Activated CD4-positive, alpha-beta T cell treated with anti-CD3 and anti-CD28 coated beads, Interleukin-2, amount 10 ng/mL, durations not matched to agents 7 days and 5 days (primary cell): ENCODE measurements around the gene TPK1. TPM values are rescaled to one million over a fixed set of nuclear protein-coding genes. Genes with fewer than 3 reads are reported as not detected.

Source experiments
- CTCF ChIA-PET: fragments of 350-600 bp; sonication (Branson Sonifier 250); formaldehyde crosslinking; loops from one replicate; lab custom pipeline; 2021; ENCODE audit warnings: antibody characterized with exemption; lab: Charles Lee
- POLR2A ChIA-PET: fragments of 350-600 bp; sonication (Branson Sonifier 250); formaldehyde crosslinking; loops from one replicate; lab custom pipeline; 2021; ENCODE audit warnings: antibody characterized with exemption; lab: Charles Lee
- DNase-seq: peaks from one replicate; pipeline ENCODE4 v3.0.0-alpha.2; 2020
- H3K27ac Mint-ChIP-seq: one replicate; pipeline ENCODE4 v1.8.0; 2021; ENCODE audit warnings: mild to moderate bottlenecking, moderate library complexity, mixed read lengths
- H3K27me3 Mint-ChIP-seq: one replicate; pipeline ENCODE4 v1.8.0; 2021; ENCODE audit warnings: mixed read lengths
- H3K36me3 Mint-ChIP-seq: one replicate; pipeline ENCODE4 v1.8.0; 2021; ENCODE audit warnings: low read depth, mixed read lengths
- H3K4me1 Mint-ChIP-seq: one replicate; pipeline ENCODE4 v1.8.0; 2021; ENCODE audit warnings: mixed read lengths
- H3K4me3 Mint-ChIP-seq: one replicate; pipeline ENCODE4 v1.8.0; 2021; ENCODE audit warnings: mild to moderate bottlenecking, moderate library complexity, mixed read lengths
- H3K9me3 Mint-ChIP-seq: one replicate; pipeline ENCODE4 v1.8.0; 2021; ENCODE audit warnings: mixed read lengths
- total RNA-seq, 2 experiments: library from RNA; stranded (reverse); gene quantifications; one replicate each; pipeline ENCODE4 v1.2.3, GENCODE V29; 2021

TPK1 gene
- total RNA-seq, 2 experiments from 2014 or later, result 11.8 to 13.2 TPM

- POLR2A ChIA-PET, result no interaction called here
These were observed 67.2 kb downstream of the TPK1 start for GRCh38 chr7:144768633-144769032.

GRCh38 chr7:144763291-144763690, 72.6 kb downstream of the TPK1 start:
- peaks cover 1% of the 10 kb centered on the region for H3K36me3 Mint-ChIP-seq
- H3K27me3 Mint-ChIP-seq, result no peaks in the 10 kb centered on the region
- H3K9me3 Mint-ChIP-seq, result no peaks in the 10 kb centered on the region
- ChIA-PET CTCF (interaction anchor here (0.6 kb wide), 1 partner anchor 105 kb away, joined by 3 read pairs; no protein-coding TSS in a partner anchor), POLR2A (no interaction called here)
- H3K4me3 Mint-ChIP-seq, result no peak overlapping the region
- DNase-seq, result no peak
- H3K27ac Mint-ChIP-seq, result no peak overlapping the region
- H3K4me1 Mint-ChIP-seq, result no peaks in the 10 kb centered on the region

More at GRCh38 chr7:144768633-144769032, 67.2 kb downstream of the TPK1 start:
- Mint-ChIP-seq H3K27me3 (no peaks in the 10 kb centered on the region), H3K27ac (no peak overlapping the region), H3K9me3 (no peaks in the 10 kb centered on the region), H3K36me3 (peaks cover 1% of the 10 kb centered on the region), H3K4me1 (no peaks in the 10 kb centered on the region), H3K4me3 (no peak overlapping the region)
- CTCF ChIA-PET, result no interaction called here
- no peak for DNase-seq

GRCh38 chr7:144762853-144763252, 73.0 kb downstream of the TPK1 start:
- no peak overlapping the region for H3K27ac Mint-ChIP-seq
- peaks cover 1% of the 10 kb centered on the region for H3K36me3 Mint-ChIP-seq
- no peaks in the 10 kb centered on the region for H3K9me3 Mint-ChIP-seq
- DNase-seq, result no peak
- H3K4me3 Mint-ChIP-seq, result no peak overlapping the region
- H3K4me1 Mint-ChIP-seq, result no peaks in the 10 kb centered on the region
- CTCF ChIA-PET, result no interaction called here
- no peaks in the 10 kb centered on the region for H3K27me3 Mint-ChIP-seq
- POLR2A ChIA-PET, result interaction anchor here (0.6 kb wide), 1 partner anchor 24 kb away, joined by 3 read pairs; no protein-coding TSS in a partner anchor

GRCh38 chr7:144761493-144761892, 74.4 kb downstream of the TPK1 start:
- H3K9me3 Mint-ChIP-seq, result no peaks in the 10 kb centered on the region
- DNase-seq, result no peak
- POLR2A ChIA-PET, result no interaction called here
- H3K4me1 Mint-ChIP-seq, result no peaks in the 10 kb centered on the region
- no peak overlapping the region for H3K27ac Mint-ChIP-seq
- CTCF ChIA-PET, result no interaction called here
- H3K27me3 Mint-ChIP-seq, result no peaks in the 10 kb centered on the region
- no peak overlapping the region for H3K4me3 Mint-ChIP-seq
- peaks cover 1% of the 10 kb centered on the region for H3K36me3 Mint-ChIP-seq

GRCh38 chr7:144759653-144760052, 76.2 kb downstream of the TPK1 start:
- no peaks in the 10 kb centered on the region for H3K4me1 Mint-ChIP-seq
- ChIA-PET CTCF (no interaction called here), POLR2A (no interaction called here)
- no peak for DNase-seq
- no peaks in the 10 kb centered on the region for H3K36me3 Mint-ChIP-seq
- H3K27ac Mint-ChIP-seq, result no peak overlapping the region
- no peaks in the 10 kb centered on the region for H3K27me3 Mint-ChIP-seq
- H3K9me3 Mint-ChIP-seq, result peaks cover 3% of the 10 kb centered on the region
- H3K4me3 Mint-ChIP-seq, result no peak overlapping the region

GRCh38 chr7:144747936-144748335, 87.9 kb downstream of the TPK1 start:
- no peak overlapping the region for H3K27ac Mint-ChIP-seq
- H3K27me3 Mint-ChIP-seq, result no peaks in the 10 kb centered on the region
- ChIA-PET CTCF (no interaction called here), POLR2A (no interaction called here)
- H3K4me3 Mint-ChIP-seq, result no peak overlapping the region
- no peaks in the 10 kb centered on the region for H3K4me1 Mint-ChIP-seq
- no peaks in the 10 kb centered on the region for H3K36me3 Mint-ChIP-seq
- no peak for DNase-seq
- H3K9me3 Mint-ChIP-seq, result peaks cover 5% of the 10 kb centered on the region

- CTCF ChIA-PET, result interaction anchor here (0.6 to 1.1 kb wide), 2 partner anchors 151 to 171 kb away, joined by 3 read pairs; no protein-coding TSS in a partner anchor
- POLR2A ChIA-PET, result no interaction called here
- no peaks in the 10 kb centered on the region for H3K27me3 Mint-ChIP-seq
- H3K4me1 Mint-ChIP-seq, result peaks cover 2% of the 10 kb centered on the region
- no peak overlapping the region for H3K27ac Mint-ChIP-seq
- H3K36me3 Mint-ChIP-seq, result no peaks in the 10 kb centered on the region
- no peak overlapping the region for H3K4me3 Mint-ChIP-seq
- H3K9me3 Mint-ChIP-seq, result peaks cover 2% of the 10 kb centered on the region
- DNase-seq, result peak; percentile 38
These were observed 97.0 kb downstream of the TPK1 start for GRCh38 chr7:144738708-144739314.

GRCh38 chr7:144738146-144738545, 97.7 kb downstream of the TPK1 start:
- H3K27ac Mint-ChIP-seq, result no peak overlapping the region
- H3K4me1 Mint-ChIP-seq, result peaks cover 2% of the 10 kb centered on the region
- DNase-seq, result no peak
- ChIA-PET POLR2A (no interaction called here), CTCF (interaction anchor here (1.1 kb wide), 1 partner anchor 152 kb away, joined by 3 read pairs; no protein-coding TSS in a partner anchor)
- H3K36me3 Mint-ChIP-seq, result no peaks in the 10 kb centered on the region
- no peaks in the 10 kb centered on the region for H3K9me3 Mint-ChIP-seq
- no peak overlapping the region for H3K4me3 Mint-ChIP-seq
- H3K27me3 Mint-ChIP-seq, result no peaks in the 10 kb centered on the region

- CTCF ChIA-PET, result no interaction called here
- DNase-seq, result no peak
- Mint-ChIP-seq H3K4me1 (peaks cover 2% of the 10 kb centered on the region), H3K27me3 (no peaks in the 10 kb centered on the region), H3K27ac (peak overlapping the region; percentile 67), H3K9me3 (no peaks in the 10 kb centered on the region), H3K36me3 (no peaks in the 10 kb centered on the region), H3K4me3 (no peak overlapping the region)
- POLR2A ChIA-PET, result no interaction called here
These were observed 98.9 kb downstream of the TPK1 start for GRCh38 chr7:144736880-144737493.

- no peak for DNase-seq
- Mint-ChIP-seq H3K27me3 (no peaks in the 10 kb centered on the region), H3K4me3 (no peak overlapping the region), H3K4me1 (peaks cover 2% of the 10 kb centered on the region), H3K9me3 (no peaks in the 10 kb centered on the region), H3K36me3 (no peaks in the 10 kb centered on the region), H3K27ac (no peak overlapping the region)
- ChIA-PET POLR2A (no interaction called here), CTCF (no interaction called here)
These were observed 100.2 kb downstream of the TPK1 start for GRCh38 chr7:144735505-144736276.

- DNase-seq, result no peak
- H3K27ac Mint-ChIP-seq, result no peak overlapping the region
- ChIA-PET POLR2A (no interaction called here), CTCF (interaction anchor here (0.5 kb wide), 1 partner anchor 557 kb away, joined by 3 read pairs; no protein-coding TSS in a partner anchor)
- no peaks in the 10 kb centered on the region for H3K36me3 Mint-ChIP-seq
- H3K9me3 Mint-ChIP-seq, result no peaks in the 10 kb centered on the region
- no peak overlapping the region for H3K4me3 Mint-ChIP-seq
- no peaks in the 10 kb centered on the region for H3K27me3 Mint-ChIP-seq
- H3K4me1 Mint-ChIP-seq, result peaks cover 1% of the 10 kb centered on the region
These were observed 104.0 kb downstream of the TPK1 start for GRCh38 chr7:144731661-144732351.

- Mint-ChIP-seq H3K4me3 (no peak overlapping the region), H3K27ac (no peak overlapping the region), H3K36me3 (no peaks in the 10 kb centered on the region), H3K4me1 (no peaks in the 10 kb centered on the region), H3K27me3 (no peaks in the 10 kb centered on the region), H3K9me3 (no peaks in the 10 kb centered on the region)
- ChIA-PET CTCF (no interaction called here), POLR2A (no interaction called here)
- no peak for DNase-seq
These were observed 105.6 kb downstream of the TPK1 start for GRCh38 chr7:144730224-144730623.
